ENCODE measurements around the gene RFC4. TPM values are rescaled to one million over a fixed set of nuclear protein-coding genes. Genes with fewer than 3 reads are reported as not detected.
A peak's percentile ranks its signal among the peaks of the same experiment; 100 is the strongest.

RFC4 gene
- total RNA-seq, 1 donor from 2014 or later: 13.1 TPM

DNA sequence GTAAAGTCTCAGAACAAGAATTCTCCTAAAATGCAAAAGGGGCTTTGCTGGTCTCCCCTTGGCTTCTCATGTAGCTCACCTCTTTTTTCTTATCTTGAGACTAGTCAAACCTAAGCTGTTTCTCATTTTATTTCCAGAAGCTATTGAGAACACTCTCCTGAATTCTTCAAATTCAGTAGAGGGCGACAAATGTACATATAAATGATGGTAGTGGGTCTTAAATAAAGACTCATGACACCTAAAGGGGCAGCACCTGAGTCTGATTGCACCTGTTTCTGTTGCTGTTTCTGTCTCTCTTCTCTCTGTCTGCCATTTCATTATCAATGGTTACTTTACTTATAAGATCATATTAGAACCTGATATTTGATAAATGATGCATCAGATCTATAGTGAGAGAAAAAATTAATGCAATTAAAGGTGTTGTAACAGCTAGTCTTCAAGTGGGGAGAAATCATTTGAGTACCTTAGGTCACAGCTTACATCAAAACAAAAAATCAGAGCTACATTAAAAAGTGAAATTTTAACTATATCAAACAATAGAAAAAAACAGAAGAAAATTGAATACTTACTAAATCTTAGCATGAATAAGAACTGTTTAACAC, 43.2 kb upstream of the RFC4 start:
- Mint-ChIP-seq H3K4me3 (ENCODE audit: unreplicated experiment) (no peak overlapping the region), H3K36me3 (ENCODE audit: low read depth, unreplicated experiment) (no peaks in the 10 kb centered on the region), H3K27ac (ENCODE audit: unreplicated experiment) (no peak overlapping the region), H3K27me3 (ENCODE audit: low read depth, unreplicated experiment) (peaks cover 25% of the 10 kb centered on the region), H3K9me3 (ENCODE audit: unreplicated experiment) (peaks cover 2% of the 10 kb centered on the region), H3K4me1 (ENCODE audit: low read depth, unreplicated experiment) (no peaks in the 10 kb centered on the region)
- no peak overlapping the region for H3K27ac ChIP-seq (ENCODE audit: low read depth, low read length)
- no peak overlapping the region for H3K4me2 ChIP-seq (ENCODE audit: low read length)
- H3K4me1 ChIP-seq (ENCODE audit: insufficient read depth, low read length): no peaks in the 10 kb centered on the region
- DNase-seq (ENCODE audit: low read depth): peak; percentile 8
- no peaks in the 10 kb centered on the region for H3K36me3 ChIP-seq (ENCODE audit: insufficient read depth, low read length)
- H4K20me1 ChIP-seq (ENCODE audit: insufficient read depth, low read length): no peaks in the 10 kb centered on the region
- H3K27me3 ChIP-seq (ENCODE audit: insufficient read depth, low read length): peaks cover 24% of the 10 kb centered on the region
- no peak overlapping the region for H3K4me3 ChIP-seq (ENCODE audit: insufficient read depth, low read depth, low read length)
- H2AFZ ChIP-seq (ENCODE audit: low read depth, low read length): no peak overlapping the region
- H3K9ac ChIP-seq (ENCODE audit: low read length): no peak overlapping the region
- H3K9me3 ChIP-seq (ENCODE audit: insufficient read depth, low read depth, low read length): no peaks in the 10 kb centered on the region
- FAIRE-seq: no peak
- TF ChIP-seq EZH2 (IDR thresholded peaks at IDR 0.05; ENCODE audit: insufficient read depth, low read length) (no peak), CTCF (IDR thresholded peaks at IDR 0.05; ENCODE audit: insufficient read depth, low read depth, low read length) (peak; percentile 39)
- H3K79me2 ChIP-seq (ENCODE audit: insufficient read depth, low read length): no peaks in the 10 kb centered on the region

DNA sequence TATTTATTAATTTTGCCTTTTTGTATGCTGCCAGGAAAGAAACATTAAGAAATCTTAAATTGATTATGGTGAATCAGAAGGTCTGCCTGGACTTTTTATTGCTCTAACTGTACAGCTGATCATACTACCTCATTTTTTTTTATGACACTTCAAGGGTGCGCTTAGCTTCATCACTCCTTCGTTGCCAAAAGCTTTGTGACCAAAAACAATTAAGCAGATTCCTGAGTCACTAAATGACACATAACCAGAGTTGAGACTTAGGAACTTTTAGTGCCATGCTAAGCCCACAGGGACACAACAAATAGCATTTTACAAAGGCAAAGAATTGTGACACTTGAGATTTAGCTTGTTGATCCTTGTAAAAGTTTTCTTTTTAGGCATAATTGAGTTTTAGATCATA, 41.2 kb upstream of the RFC4 start:
- Histone ChIP-seq H3K4me1 (ENCODE audit: insufficient read depth, low read length) (no peaks in the 10 kb centered on the region), H3K27me3 (ENCODE audit: insufficient read depth, low read length) (peaks cover 28% of the 10 kb centered on the region), H3K9ac (ENCODE audit: low read length) (no peak overlapping the region), H3K4me3 (ENCODE audit: insufficient read depth, low read depth, low read length) (no peak overlapping the region), H3K9me3 (ENCODE audit: insufficient read depth, low read depth, low read length) (no peaks in the 10 kb centered on the region), H3K27ac (ENCODE audit: low read depth, low read length) (no peak overlapping the region), H4K20me1 (ENCODE audit: insufficient read depth, low read length) (no peaks in the 10 kb centered on the region), H2AFZ (ENCODE audit: low read depth, low read length) (no peak overlapping the region), H3K4me2 (ENCODE audit: low read length) (no peak overlapping the region), H3K79me2 (ENCODE audit: insufficient read depth, low read length) (no peaks in the 10 kb centered on the region), H3K36me3 (ENCODE audit: insufficient read depth, low read length) (no peaks in the 10 kb centered on the region)
- H3K4me1 Mint-ChIP-seq (ENCODE audit: low read depth, unreplicated experiment): no peaks in the 10 kb centered on the region
- H3K27me3 Mint-ChIP-seq (ENCODE audit: low read depth, unreplicated experiment): peaks cover 28% of the 10 kb centered on the region
- no peak overlapping the region for H3K27ac Mint-ChIP-seq (ENCODE audit: unreplicated experiment)
- no peak for DNase-seq (ENCODE audit: low read depth)
- H3K4me3 Mint-ChIP-seq (ENCODE audit: unreplicated experiment): no peak overlapping the region
- TF ChIP-seq CTCF (IDR thresholded peaks at IDR 0.05; ENCODE audit: insufficient read depth, low read depth, low read length): no peak
- TF ChIP-seq EZH2 (IDR thresholded peaks at IDR 0.05; ENCODE audit: insufficient read depth, low read length): no peak
- no peaks in the 10 kb centered on the region for H3K9me3 Mint-ChIP-seq (ENCODE audit: unreplicated experiment)
- FAIRE-seq: no peak
- no peaks in the 10 kb centered on the region for H3K36me3 Mint-ChIP-seq (ENCODE audit: low read depth, unreplicated experiment)

DNA sequence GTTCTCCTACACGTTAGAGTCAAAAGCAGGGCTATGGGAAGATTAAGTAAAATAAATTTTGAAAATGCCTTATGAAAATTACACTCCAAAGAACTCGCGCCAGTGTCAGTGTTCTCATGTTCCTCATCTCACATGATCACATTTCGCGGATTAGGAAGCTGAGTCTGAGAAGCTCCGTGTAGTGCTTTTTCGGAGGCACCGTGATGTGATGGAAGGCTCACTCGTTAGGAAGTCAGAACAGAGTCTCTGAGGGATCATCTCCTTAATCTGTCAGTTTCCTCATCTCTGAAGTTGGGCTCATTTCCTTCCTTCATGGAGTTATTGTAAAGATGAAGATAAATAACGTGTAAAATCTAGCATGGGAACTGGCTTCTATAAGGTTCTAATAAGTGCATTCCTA, 39.5 kb upstream of the RFC4 start:
- H3K4me1 Mint-ChIP-seq (ENCODE audit: low read depth, unreplicated experiment): no peaks in the 10 kb centered on the region
- H3K27me3 Mint-ChIP-seq (ENCODE audit: low read depth, unreplicated experiment): peaks cover 24% of the 10 kb centered on the region
- H3K4me3 ChIP-seq (ENCODE audit: insufficient read depth, low read depth, low read length): no peak overlapping the region
- DNase-seq (ENCODE audit: low read depth) (no peak), FAIRE-seq (no peak)
- H4K20me1 ChIP-seq (ENCODE audit: insufficient read depth, low read length): no peaks in the 10 kb centered on the region
- no peaks in the 10 kb centered on the region for H3K9me3 ChIP-seq (ENCODE audit: insufficient read depth, low read depth, low read length)
- H3K4me1 ChIP-seq (ENCODE audit: insufficient read depth, low read length): no peaks in the 10 kb centered on the region
- no peak overlapping the region for H3K27ac ChIP-seq (ENCODE audit: low read depth, low read length)
- no peak overlapping the region for H3K9ac ChIP-seq (ENCODE audit: low read length)
- TF ChIP-seq CTCF (IDR thresholded peaks at IDR 0.05; ENCODE audit: insufficient read depth, low read depth, low read length) (no peak), EZH2 (IDR thresholded peaks at IDR 0.05; ENCODE audit: insufficient read depth, low read length) (no peak)
- H2AFZ ChIP-seq (ENCODE audit: low read depth, low read length): no peak overlapping the region
- H3K27me3 ChIP-seq (ENCODE audit: insufficient read depth, low read length): peaks cover 32% of the 10 kb centered on the region
- no peak overlapping the region for H3K27ac Mint-ChIP-seq (ENCODE audit: unreplicated experiment)
- no peaks in the 10 kb centered on the region for H3K9me3 Mint-ChIP-seq (ENCODE audit: unreplicated experiment)
- no peaks in the 10 kb centered on the region for H3K36me3 Mint-ChIP-seq (ENCODE audit: low read depth, unreplicated experiment)
- H3K4me3 Mint-ChIP-seq (ENCODE audit: unreplicated experiment): no peak overlapping the region
- no peaks in the 10 kb centered on the region for H3K36me3 ChIP-seq (ENCODE audit: insufficient read depth, low read length)
- H3K79me2 ChIP-seq (ENCODE audit: insufficient read depth, low read length): no peaks in the 10 kb centered on the region
- H3K4me2 ChIP-seq (ENCODE audit: low read length): no peak overlapping the region

All from astrocyte (in vitro differentiated cells and primary cell).